NT2/D1 (cell line): ENCODE results near the gene PON1.

ENCODE experiments used
- SUZ12 ChIP-seq: IDR thresholded peaks from 2 replicates; pipeline ENCODE4 v1.6.1; 2011; ENCODE audit not compliant: insufficient read length, insufficient read depth; ENCODE audit errors: extremely low read depth
- ZNF274 ChIP-seq: IDR thresholded peaks from 2 replicates; pipeline ENCODE4 v1.6.1; 2011; ENCODE audit warnings: mild to moderate bottlenecking, low read depth, low read length

- TF ChIP-seq ZNF274 (no peak), SUZ12 (no peak)
Observed at GRCh38 chr7:95297041-95297440, 27.3 kb downstream of the PON1 start.
